Hypothalamus (tissue), 51 donors: ENCODE measurements around the gene IRF2BPL.

Experiments
- DNase-seq, 51 donors: peaks; one replicate each; lab custom pipeline; 2025; lab: John Stamatoyannopoulos, UW

Gene IRF2BPL

DNA sequence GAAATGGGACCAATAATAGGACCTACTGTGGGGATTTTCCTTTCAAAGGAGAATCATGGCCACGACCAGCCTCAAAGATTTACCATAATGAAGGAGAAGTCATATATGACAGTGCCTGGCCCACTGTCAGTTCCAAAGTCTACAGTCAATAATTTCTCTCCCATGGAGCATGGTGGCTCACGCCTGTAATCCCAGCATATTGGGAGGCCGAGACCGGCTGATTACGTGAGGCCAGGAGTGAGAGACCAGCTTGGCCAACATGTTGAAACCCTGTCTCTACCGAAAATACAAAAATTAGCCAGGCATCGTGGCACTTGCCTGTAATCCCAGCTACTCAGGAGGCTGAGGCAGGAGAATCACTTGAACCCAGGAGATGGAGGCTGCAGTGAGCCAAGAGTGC is 13.8 kb downstream of the IRF2BPL start:
- DNase-seq: no peak

DNA sequence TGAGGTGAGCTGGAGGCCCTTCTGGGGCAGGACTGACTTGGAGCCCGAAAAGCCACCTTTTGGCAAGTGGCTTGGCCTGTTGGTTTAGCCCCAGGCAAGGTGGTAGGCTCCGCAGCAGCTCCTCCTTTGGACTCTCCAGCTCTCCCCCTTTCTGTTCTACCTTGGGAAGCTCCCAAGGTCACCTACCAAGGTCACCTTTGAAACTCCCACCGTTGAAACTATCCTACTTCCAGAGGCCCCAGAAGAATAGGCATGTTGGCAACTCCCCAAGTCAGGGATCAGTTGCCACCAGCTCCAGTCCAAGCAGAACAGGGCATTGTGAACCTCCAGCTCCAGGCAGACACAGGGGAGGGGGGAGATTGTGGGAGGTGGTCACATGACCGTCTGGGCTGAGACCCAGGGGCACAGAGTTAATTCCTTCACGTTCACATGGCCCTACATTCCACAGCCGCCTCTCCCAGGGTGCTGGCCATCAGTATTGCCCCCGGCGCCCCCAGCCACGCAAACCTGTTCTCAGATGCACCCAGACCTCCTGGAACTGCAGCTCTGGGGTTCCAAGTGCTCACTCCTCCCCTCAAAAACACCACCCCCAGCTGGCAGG is 14.4 kb downstream of the IRF2BPL start:
- DNase-seq: peak in 36 of 51 donors; percentile 15 to 77 (median 56)

GRCh38 chr14:77012193-77012765 is 16.2 kb downstream of the IRF2BPL start:
- DNase-seq: no peak

DNA sequence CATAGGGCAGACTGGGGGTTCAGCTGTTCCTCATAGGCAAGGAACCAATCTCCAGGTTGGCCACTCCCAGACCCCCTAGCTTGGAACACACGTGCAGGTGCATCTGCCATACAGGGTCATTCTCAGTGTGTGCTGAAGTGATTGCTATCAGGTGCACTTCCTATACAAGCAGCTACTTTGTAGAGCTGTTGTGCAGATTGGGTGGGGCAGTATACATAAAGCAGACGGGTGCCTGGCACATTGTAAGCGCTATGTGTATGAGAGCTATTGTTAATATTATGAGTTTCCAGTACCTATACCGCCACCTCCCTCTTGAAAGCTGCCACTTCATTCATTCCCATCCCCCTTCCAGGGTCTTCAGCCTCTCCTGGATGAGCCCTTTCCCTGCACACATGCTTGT is 17.3 kb downstream of the IRF2BPL start:
- no peak for DNase-seq

- no peak for DNase-seq
Observed at GRCh38 chr14:77009014-77009413, 19.5 kb downstream of the IRF2BPL start.

DNA sequence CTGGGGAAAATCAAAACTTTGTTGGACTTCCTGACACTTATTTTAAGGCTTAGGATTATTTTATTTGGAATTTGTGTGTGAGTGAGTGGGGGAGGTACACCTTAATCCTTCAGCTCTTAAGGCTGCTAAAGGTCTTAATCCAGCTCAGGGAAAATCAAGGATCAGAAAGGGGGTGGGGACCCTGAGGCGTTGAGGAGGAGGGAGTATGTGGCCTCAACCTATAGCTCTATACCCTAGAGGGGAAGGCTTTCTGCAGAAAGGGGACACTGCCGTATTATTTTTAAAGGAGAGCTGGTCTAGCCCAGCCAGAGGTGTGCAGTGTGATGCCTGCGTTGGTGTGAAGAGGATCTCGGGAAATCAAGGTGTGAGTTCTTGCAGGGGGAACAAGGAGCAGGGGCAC is 20.0 kb downstream of the IRF2BPL start:
- DNase-seq: no peak

- DNase-seq: no peak
Observed at GRCh38 chr14:77007975-77008421, 20.5 kb downstream of the IRF2BPL start.

DNA sequence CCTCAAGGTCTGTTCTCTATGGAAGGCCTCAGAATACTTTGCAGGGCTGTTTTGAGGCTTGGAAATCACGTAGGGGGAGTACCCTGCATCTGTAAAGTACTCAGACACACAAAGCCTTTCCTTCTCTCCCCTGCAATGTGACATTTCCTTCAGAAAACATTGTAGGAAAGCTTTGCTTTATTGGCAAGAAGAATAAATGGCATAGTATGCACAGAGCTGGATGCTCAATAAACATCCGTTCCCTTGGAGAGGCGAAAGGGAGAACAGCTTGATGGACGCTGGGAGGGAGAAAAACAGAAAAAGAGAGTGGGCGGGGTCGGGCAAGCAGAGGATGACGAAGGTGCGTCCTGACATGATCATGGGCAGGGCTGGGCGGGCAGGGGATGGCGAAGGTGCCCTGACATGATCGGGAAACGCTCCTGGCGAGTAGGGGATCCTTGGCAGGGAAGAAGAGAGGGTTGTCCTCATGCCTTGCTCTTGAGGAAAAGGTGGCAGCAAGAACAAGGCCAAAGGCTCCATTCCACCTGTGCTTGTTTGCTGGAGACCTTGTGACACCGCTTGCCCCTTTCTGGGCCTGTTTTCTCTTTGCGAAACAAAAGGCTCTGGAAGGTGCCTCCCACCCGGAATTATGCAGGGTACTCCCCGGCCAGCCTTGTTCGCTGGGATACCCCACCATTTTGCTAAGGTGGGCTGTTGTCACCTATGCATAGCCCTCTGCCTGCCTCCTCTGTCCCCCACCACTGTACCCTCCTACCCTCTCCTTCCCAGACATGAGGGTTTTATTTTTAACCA is 21.1 kb downstream of the IRF2BPL start:
- no peak for DNase-seq

- DNase-seq: peak in 1 of 51 donors; percentile 11
Observed at GRCh38 chr14:77006132-77006531, 22.4 kb downstream of the IRF2BPL start.

- no peak for DNase-seq
Observed at GRCh38 chr14:77005559-77005958, 22.9 kb downstream of the IRF2BPL start.

- no peak for DNase-seq
Observed at GRCh38 chr14:77004711-77005460, 23.6 kb downstream of the IRF2BPL start.

DNA sequence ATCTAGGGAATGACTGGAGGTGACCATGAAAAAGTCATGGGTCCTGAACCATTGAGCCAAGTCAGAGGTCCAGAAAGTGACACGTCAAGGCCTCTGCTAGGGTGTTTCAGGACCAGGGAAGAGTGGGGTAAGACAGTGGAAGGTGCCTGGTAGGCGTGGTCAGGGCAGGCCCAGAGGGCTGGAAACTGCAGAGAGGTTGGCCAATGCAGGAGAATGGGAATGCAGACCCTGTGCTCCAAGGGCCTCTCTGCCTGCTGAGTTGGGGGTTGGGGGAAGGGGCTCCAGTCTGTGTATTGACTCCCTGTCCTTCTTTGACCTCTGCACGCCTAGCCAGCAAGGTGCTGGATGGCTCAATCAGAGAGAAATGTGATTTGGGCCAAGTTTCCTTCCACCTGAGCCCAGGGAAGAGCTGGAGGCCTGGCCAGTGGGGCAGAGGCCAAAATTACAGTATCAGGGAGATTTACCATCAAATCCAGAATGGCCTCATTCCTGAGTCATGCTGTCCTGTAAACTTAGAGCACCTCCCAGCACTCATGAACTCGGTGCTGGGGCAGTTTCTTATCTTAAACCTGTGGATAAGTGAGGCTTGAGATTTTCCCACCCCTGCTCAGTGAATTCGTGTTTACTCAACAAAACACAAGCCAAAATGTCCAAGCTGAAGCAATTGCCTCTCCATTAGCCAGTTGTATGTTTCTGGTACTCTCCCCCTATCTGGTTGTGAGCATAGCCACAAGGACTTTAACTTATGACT is 24.4 kb downstream of the IRF2BPL start:
- DNase-seq: no peak

DNA sequence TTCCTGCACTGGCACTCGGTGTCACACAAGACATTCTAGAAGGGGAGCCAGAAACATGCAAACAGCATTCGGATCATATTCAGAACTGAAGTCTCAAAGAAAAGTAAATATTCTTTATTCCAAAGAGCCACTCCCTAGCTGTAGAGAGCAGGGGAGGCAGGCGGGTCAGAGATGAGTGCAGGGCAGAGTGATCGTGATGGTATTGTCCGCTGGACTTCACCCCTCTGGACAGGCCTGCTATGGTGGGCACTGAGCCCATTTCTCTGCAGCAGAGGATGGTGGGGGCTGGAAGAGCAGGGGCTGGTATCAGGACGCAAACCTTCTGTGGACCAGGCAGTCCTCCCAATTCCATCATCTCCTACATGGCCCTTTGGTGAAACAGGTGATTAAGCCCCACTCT is 25.6 kb downstream of the IRF2BPL start:
- no peak for DNase-seq

GRCh38 chr14:77002335-77002734 is 26.2 kb downstream of the IRF2BPL start:
- no peak for DNase-seq

- peak in 19 of 51 donors; percentile 9 to 54 (median 30) for DNase-seq
Observed at GRCh38 chr14:77000340-77001270, 27.9 kb downstream of the IRF2BPL start.

DNA sequence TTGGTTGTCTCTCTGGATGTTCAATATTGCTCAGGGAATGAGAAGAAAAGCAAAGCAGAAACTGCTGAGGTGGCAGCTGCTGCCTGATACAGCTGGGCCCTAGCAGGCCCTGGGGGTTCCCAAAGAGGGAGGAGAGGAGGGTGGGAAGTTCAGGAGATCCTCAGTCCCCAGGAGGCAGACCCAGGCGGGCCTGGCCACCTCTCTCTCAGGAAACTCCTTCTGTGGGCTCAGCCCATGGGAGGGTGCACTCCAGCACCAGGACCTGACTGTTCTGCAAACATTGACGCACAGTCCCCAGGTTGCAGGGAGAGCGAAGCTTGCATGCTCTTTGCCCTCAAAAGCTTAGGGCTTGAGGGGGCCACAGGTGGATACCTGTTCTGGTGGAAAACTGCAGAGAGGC is 29.6 kb downstream of the IRF2BPL start:
- no peak for DNase-seq

- DNase-seq: no peak
Observed at GRCh38 chr14:76997257-76997970, 31.1 kb downstream of the IRF2BPL start.

GRCh38 chr14:76996563-76997146 is 31.9 kb downstream of the IRF2BPL start:
- DNase-seq: no peak
